Camera-type eye (tissue), 1 donor: ENCODE data around the gene ABTB1. TPM values are rescaled to one million over a fixed set of nuclear protein-coding genes. Genes with fewer than 3 reads are reported as not detected.

Experiments
- total RNA-seq: library from RNA; depleted of rRNA; stranded (reverse); fragments of >200 nt; gene quantifications from one replicate; pipeline ENCODE4 v1.2.3, GENCODE V29; 2014

ABTB1 gene
- total RNA-seq, result 41.1 TPM

GRCh38 chr3:127672429-127673190, at the start of gene ABTB1:
ABTB1 (plus strand) TSS chr3:127672952; CDS start chr3:127673026, 74 bp downstream.

GRCh38 chr3:127628788-127629466, 43.8 kb upstream of the ABTB1 start, which contains the start of gene PODXL2:
PODXL2 (plus strand) TSS chr3:127629185; CDS start chr3:127629220, 35 bp downstream.

Other genes starting within 250 kb of the ABTB1 start
- gene TPRA1, start 82.2 kb upstream of the ABTB1 start, total RNA-seq, result 23.4 TPM
- 58.2 TPM for gene MCM2, start 74.5 kb upstream of the ABTB1 start, total RNA-seq
- 99.9 TPM for gene PODXL2, start 43.8 kb upstream of the ABTB1 start, total RNA-seq
- 46.3 TPM for gene MGLL, start 149.6 kb downstream of the ABTB1 start, total RNA-seq
- 6.0 TPM for gene KBTBD12, start 242.3 kb downstream of the ABTB1 start, total RNA-seq